Measurements from ENCODE around the gene CYFIP1.

Gene CYFIP1

GRCh38 chr15:22969489-22969888 lies 10.7 kb downstream of the CYFIP1 start:
- TF ChIP-seq MYC (IDR thresholded peaks at IDR 0.05; ENCODE audit: low read depth, low read length) (no peak), CTCF (IDR thresholded peaks at IDR 0.05; ENCODE audit: low read depth, low read length) (no peak)
- no peak for DNase-seq (ENCODE audit: low read depth)
- H3K4me3 ChIP-seq (ENCODE audit: low read depth, low read length): no peak overlapping the region

GRCh38 chr15:22968366-22968765 lies 11.8 kb downstream of the CYFIP1 start:
- no peak for TF ChIP-seq POLR2A (IDR thresholded peaks at IDR 0.05; ENCODE audit: extremely low read depth, insufficient read length)
- TF ChIP-seq CTCF (IDR thresholded peaks at IDR 0.05; ENCODE audit: low read depth, low read length): no peak
- no peak for TF ChIP-seq MYC (IDR thresholded peaks at IDR 0.05; ENCODE audit: low read depth, low read length)
- TF ChIP-seq MAX (IDR thresholded peaks at IDR 0.05; ENCODE audit: low read depth, low read length): no peak
- no peak overlapping the region for H3K4me3 ChIP-seq (ENCODE audit: low read depth, low read length)
- no peak for DNase-seq (ENCODE audit: low read depth)

- H3K4me3 ChIP-seq (ENCODE audit: low read depth, low read length): no peak overlapping the region
Measured at GRCh38 chr15:22967084-22967770, 12.9 kb downstream of the CYFIP1 start.

GRCh38 chr15:22966321-22967083 lies 13.7 kb downstream of the CYFIP1 start:
- TF ChIP-seq POLR2A (IDR thresholded peaks at IDR 0.05; ENCODE audit: extremely low read depth, insufficient read length): no peak
- no peak for TF ChIP-seq CTCF (IDR thresholded peaks at IDR 0.05; ENCODE audit: low read depth, low read length)
- TF ChIP-seq MYC (IDR thresholded peaks at IDR 0.05; ENCODE audit: low read depth, low read length): no peak
- no peak for TF ChIP-seq MAX (IDR thresholded peaks at IDR 0.05; ENCODE audit: low read depth, low read length)
- no peak for DNase-seq (ENCODE audit: low read depth)
- no peak overlapping the region for H3K4me3 ChIP-seq (ENCODE audit: low read depth, low read length)

More at GRCh38 chr15:22967084-22967770, 12.9 kb downstream of the CYFIP1 start:
- TF ChIP-seq POLR2A (IDR thresholded peaks at IDR 0.05; ENCODE audit: extremely low read depth, insufficient read length): no peak
- no peak for TF ChIP-seq MAX (IDR thresholded peaks at IDR 0.05; ENCODE audit: low read depth, low read length)
- no peak for TF ChIP-seq CTCF (IDR thresholded peaks at IDR 0.05; ENCODE audit: low read depth, low read length)
- no peak for TF ChIP-seq MYC (IDR thresholded peaks at IDR 0.05; ENCODE audit: low read depth, low read length)
- no peak for DNase-seq (ENCODE audit: low read depth)

GRCh38 chr15:22963641-22964040 lies 16.5 kb downstream of the CYFIP1 start:
- TF ChIP-seq MAX (IDR thresholded peaks at IDR 0.05; ENCODE audit: low read depth, low read length) (no peak), POLR2A (IDR thresholded peaks at IDR 0.05; ENCODE audit: extremely low read depth, insufficient read length) (no peak), MYC (IDR thresholded peaks at IDR 0.05; ENCODE audit: low read depth, low read length) (no peak), CTCF (IDR thresholded peaks at IDR 0.05; ENCODE audit: low read depth, low read length) (no peak)
- DNase-seq (ENCODE audit: low read depth): no peak

More at GRCh38 chr15:22963641-22964040, 16.5 kb downstream of the CYFIP1 start:
- no peak overlapping the region for H3K4me3 ChIP-seq (ENCODE audit: low read depth, low read length)

All from NB4 (cell line).